Thyroid gland (tissue), 4 donors: ENCODE results near the gene PPP1R12B.
"Not testable (repeated sequence)": the region's sequence is repeated elsewhere in the genome, so short reads cannot be mapped to it uniquely, and the experiment has no call there.

Source experiments
- POLR2A ChIP-seq, 2 donors: fragments of 450-650 bp; IDR thresholded peaks; one replicate each; pipeline ENCODE4 v1.6.1; 2017; ENCODE audit warnings: antibody characterized with exemption in 2 of 2, mild to moderate bottlenecking in 2 of 2, moderate library complexity in 1 of 2
- TF ChIP-seq, protein P1 (sequence below), 6 experiments: fragments of 200-600 bp in 3 of 6; fragments of 450-650 bp in 3 of 6; sonication (generic) in 3 of 6; IDR thresholded peaks; one replicate each; pipeline ENCODE4 v1.5.1; 2016 to 2019; ENCODE audit warnings: antibody characterized with exemption in 6 of 6, mild to moderate bottlenecking in 2 of 6, inconsistent platforms in 1 of 6, moderate library complexity in 1 of 6

DNA sequence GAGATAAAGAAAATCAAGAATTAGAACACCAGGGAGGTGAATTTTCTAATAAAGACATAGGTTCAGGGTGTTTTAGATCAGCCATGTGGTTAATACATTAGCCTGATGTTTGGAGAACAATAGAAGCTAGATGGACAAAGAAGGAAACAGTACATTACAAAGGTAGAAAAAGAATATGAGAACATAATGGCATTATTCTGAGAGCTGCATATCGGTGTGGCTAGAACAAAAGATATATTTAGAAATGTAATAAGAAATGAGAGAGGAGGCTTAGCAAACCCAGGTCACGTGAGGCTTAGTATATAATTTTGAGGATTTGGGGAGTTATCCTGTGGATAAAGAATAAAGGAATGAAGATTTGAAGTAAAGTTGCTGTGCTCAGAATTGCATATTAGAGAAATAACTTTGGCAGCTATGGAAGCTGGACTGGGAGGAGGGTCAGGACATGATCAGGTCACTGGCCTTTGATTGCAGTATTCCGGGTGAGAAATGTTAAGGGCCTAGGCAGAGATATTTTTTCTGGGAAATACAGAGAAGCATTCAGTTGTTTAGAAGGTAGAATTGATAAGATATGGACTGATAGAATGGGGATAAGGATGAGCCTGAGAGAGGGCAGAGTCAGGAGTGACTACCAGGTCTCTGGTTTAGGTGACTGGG, 197.3 kb downstream of the PPP1R12B start:
- TF ChIP-seq, protein P1, sequence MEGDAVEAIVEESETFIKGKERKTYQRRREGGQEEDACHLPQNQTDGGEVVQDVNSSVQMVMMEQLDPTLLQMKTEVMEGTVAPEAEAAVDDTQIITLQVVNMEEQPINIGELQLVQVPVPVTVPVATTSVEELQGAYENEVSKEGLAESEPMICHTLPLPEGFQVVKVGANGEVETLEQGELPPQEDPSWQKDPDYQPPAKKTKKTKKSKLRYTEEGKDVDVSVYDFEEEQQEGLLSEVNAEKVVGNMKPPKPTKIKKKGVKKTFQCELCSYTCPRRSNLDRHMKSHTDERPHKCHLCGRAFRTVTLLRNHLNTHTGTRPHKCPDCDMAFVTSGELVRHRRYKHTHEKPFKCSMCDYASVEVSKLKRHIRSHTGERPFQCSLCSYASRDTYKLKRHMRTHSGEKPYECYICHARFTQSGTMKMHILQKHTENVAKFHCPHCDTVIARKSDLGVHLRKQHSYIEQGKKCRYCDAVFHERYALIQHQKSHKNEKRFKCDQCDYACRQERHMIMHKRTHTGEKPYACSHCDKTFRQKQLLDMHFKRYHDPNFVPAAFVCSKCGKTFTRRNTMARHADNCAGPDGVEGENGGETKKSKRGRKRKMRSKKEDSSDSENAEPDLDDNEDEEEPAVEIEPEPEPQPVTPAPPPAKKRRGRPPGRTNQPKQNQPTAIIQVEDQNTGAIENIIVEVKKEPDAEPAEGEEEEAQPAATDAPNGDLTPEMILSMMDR (IDR thresholded peaks at IDR 0.05): not testable (repeated sequence)
- TF ChIP-seq POLR2A (IDR thresholded peaks at IDR 0.05): not testable (repeated sequence)
